ENCODE results near the gene KBTBD4.
"Not testable (repeated sequence)": the region's sequence is repeated elsewhere in the genome, so short reads cannot be mapped to it uniquely, and the experiment has no call there.

The KBTBD4 gene

DNA sequence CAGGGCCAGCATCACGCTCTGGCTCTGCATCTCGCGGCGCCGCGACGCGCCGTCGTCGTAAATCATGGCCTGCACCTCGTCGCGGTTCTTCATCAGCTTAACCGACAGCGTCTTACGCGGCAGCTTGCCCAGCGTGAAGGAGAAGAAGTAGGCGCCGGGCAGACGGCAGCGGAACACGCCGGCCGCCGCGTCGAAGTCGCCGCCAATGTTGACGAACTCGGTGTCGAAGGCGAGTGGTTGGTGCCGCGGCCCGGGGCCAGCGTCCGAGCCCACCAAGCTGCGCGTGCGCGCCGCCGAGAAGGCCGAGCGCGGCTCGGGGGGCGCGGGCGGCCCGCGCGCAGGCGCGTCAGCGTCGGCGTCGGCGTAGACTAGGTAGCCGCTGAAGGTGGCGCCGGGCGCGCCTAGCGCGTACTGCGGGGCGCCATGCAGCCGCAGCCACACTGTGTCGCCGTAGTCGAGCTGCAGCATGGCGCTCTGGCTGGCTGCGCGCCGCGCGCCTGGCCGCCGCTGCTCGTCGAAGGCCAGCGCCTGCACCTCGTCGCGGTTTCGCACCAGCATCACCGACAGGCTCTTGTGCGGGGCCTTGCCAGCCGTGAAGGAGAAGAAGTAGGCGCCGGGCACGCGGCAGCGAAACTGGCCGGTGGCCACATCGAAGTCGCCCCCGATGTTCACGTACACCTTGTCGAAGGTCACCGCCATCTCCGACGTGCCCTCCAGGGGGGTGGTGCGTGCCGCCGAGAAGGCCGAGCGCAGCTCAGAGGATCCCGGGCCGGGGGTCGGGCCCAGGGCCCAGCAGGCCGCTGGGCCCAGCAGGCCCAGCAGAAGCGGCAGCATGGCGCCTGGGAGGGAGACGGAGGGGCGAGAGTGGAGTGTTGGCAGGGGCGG is 11.4 kb upstream of the KBTBD4 start:
- DNase-seq, result no peak

GRCh38 chr11:47589584-47589976 is 10.8 kb upstream of the KBTBD4 start:
- DNase-seq, result no peak

- DNase-seq, result no peak
Measured at GRCh38 chr11:47589118-47589517, 10.3 kb upstream of the KBTBD4 start.

DNA sequence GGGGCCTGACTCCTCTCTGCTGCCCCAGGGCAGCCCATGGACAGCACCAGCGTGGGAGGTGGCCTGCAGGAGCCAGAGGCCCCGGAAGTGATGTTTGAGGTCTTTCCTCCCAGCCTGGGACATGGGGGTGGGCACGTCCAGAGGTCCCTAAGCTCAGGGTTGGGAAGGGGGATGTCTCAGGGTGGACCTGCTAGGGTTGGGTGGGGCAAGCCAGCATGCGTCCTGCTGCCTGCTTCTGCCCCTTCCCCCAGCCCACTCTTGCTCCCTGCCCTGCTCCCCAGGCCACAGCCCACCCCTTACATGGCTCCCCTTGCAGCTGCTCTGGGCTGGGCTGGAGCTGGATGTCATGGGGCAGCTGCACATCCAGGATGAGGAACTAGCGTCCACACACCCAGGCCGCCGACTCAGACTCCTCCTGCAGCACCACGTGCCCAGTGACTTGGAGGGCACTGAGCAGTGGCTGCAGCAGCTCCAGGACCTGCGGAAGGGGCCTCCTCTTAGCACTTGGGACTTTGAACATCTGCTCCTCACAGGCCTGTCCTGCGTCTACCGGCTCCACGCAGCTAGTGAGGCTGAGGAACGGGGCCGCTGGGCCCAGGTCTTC is 9.1 kb upstream of the KBTBD4 start:
- no peak for DNase-seq

DNA sequence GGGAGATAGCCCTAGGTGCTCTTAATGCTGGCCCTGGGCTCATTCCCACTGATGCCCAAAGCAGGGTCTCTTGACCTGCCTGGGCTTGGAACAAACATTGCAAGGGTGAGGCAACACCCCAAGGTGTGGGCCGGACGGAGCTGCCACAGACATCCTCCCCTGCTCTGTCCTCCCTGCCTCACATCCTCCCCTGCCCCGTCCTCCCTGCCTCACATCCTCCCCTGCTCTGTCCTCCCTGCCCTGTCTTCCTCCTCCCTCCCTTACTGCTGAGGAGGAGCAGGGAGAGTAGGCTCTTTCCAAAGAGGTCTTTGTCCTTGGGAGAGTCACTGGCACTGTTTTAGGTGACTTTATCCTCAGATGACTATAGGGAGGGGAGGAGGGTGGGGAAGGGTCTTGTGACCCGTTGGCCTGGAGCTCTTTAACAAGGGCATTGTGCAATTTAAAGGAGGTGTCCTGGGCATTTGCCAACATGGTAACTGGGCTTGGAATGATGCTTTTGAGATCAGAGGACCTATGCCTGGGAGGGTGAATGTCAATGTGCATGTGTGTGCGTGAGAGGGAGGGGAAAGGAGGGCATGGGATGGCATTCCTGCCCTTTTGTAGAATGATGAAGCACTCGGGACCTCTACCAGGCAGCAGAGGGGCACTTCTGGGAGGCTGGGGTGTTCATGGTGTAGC is 8.4 kb upstream of the KBTBD4 start:
- DNase-seq, result no peak

GRCh38 chr11:47586098-47586855 is 7.5 kb upstream of the KBTBD4 start, which contains the start of gene FAM180B:
Gene FAM180B, plus strand, starts transcription at chr11:47586678. Its CDS starts 91 bp downstream, at chr11:47586769.
- DNase-seq, result no peak

DNA sequence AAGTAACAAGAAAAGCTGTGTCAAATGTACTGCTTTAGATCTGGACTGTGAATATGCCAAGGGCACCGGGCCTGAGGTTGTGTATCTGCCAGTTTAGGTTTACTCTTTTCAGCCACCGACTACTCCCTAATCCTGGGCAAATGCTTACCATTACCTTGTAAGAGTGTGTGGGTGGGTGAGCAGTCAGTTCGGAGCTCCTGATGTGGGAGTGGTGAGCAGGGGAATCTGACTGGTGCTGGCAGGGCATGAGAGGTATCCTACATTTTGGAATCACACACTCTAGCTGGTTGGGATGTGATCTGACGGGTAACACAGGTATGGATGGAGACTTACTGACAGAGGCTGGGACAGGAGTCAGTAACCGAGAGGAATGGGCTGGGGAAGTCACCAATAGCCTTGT is 5.1 kb upstream of the KBTBD4 start:
- DNase-seq, result no peak

- DNase-seq, result no peak
Measured at GRCh38 chr11:47577460-47578041, 1.2 kb downstream of the KBTBD4 start.

- no peak for DNase-seq
Measured at GRCh38 chr11:47573321-47573720, 5.4 kb downstream of the KBTBD4 start.

- DNase-seq, result peak; percentile 71
Measured at GRCh38 chr11:47572715-47573255, 6.0 kb downstream of the KBTBD4 start.

DNA sequence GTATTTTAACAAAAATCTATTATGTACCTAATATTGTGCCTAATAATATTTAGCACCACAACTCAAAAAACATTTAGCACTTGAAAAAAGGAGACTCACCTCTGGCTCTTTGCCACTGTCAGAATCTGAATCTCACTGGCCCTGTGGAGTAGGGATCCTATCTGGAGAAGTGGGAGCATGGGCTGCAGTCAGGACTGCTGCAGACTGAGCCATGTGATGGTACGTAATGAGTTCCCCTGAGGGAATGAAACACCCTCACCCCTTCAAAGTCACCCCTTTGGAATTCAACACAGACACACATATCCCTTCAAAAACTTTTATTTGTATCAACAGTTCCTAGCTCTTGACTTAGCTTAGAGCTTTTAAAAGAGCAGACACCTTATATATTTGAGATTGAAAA is 6.9 kb downstream of the KBTBD4 start:
- DNase-seq, result no peak

DNA sequence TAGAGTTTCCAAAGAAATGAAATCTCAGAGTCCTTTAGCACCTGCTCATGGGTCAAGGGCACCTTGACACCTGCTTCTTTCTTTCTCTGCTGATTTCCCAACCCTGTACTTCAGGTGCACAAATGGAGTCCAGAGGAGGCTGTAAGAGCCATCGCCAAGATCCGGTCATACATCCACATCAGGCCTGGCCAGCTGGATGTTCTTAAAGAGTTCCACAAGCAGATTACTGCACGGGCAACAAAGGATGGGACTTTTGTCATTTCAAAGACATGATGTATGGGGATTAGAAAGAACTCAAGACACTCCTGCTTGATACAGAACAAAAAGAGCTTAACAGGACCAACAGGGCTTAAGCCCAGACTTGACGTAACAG is 7.4 kb downstream of the KBTBD4 start:
- DNase-seq, result no peak

GRCh38 chr11:47570651-47571356 is 8.0 kb downstream of the KBTBD4 start:
- DNase-seq, result no peak

DNA sequence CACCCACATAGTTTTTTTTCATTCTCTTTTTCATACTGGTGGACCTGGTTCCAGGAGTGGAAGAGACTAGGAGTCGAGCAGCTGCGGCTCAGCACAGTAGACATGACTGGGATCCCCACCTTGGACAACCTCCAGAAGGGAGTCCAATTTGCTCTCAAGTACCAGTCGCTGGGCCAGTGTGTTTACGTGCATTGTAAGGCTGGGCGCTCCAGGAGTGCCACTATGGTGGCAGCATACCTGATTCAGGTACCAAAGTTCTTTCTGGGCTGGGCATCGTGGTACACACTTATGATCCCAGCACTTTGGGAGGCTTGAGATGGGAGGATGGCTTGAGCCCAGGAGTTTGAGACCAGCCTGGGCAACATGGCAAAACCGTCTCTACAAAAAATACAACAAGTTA is 9.1 kb downstream of the KBTBD4 start:
- no peak for DNase-seq

DNA sequence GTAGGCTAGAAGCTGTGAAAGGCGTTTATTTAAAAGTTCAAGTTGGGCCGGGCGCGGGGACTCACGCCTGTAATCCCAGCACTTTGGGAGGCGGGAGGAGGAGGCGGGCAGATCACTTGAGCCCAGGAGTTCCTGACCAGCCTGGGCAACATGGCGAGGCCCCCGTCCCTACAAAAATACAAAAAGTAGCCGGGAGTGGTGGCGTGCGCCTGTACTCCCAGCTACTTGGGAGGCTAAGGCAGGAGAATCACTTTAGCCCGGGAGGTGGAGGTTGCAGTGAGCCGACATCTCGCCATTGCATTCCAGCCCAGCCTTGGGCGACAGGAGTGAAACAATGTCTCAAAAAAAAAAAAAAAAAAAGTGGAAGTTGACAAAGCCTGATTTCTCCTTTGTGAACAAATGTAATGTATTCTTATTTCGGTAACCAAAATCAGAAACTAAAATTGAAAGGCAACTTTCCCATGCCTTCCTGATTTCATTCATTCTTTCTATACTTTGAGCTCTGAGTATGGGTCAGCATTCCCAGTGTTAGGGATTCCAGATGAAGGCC is 12.5 kb downstream of the KBTBD4 start:
- DNase-seq, result no peak

- peak; percentile 56 for DNase-seq
Measured at GRCh38 chr11:47565340-47566148, 13.2 kb downstream of the KBTBD4 start, which contains the start of gene PTPMT1. Gene PTPMT1, plus strand, starts transcription at chr11:47565599. Its CDS starts 24 bp downstream, at chr11:47565623.

DNA sequence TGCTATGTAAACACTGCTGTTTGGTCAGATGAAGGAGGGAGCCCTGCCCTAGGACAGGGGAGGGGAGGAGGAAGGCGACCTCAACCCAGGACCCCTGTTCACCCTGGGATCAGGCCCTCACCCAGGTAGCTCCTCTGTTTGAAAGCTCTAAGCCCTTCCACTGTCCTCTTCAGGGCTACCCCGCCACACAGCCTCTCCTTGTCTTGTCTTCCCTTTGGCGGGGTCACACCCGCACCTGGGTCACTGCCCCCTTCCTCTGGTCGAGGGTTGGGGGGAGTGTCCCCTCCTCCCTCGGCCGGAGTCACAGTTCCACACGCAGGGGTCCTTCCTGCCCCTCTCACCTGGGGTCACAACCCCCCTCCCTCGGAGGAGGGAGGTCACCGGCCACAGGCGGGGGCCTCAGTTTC is 13.8 kb downstream of the KBTBD4 start:
- DNase-seq, result no peak

DNA sequence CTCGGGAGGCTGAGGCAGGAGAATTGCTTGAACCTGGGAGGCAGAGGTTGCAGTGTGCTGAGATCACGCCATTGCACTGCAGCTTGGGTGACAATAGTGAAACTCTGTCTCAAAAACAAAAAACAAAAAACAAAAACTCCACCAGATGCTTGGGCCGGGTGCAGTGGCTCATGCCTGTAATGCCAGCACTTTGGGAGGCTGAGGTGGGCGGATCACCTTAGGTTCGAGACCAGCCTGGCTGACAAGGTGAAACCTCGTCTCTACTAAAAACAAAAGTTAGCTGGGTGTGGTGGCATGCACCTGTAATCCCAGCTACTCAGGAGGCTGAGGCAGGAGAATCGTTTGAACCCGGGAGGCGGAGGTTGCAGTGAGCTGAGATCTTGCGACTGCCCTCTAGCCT is 14.4 kb downstream of the KBTBD4 start:
- not testable (repeated sequence) for DNase-seq

DNA sequence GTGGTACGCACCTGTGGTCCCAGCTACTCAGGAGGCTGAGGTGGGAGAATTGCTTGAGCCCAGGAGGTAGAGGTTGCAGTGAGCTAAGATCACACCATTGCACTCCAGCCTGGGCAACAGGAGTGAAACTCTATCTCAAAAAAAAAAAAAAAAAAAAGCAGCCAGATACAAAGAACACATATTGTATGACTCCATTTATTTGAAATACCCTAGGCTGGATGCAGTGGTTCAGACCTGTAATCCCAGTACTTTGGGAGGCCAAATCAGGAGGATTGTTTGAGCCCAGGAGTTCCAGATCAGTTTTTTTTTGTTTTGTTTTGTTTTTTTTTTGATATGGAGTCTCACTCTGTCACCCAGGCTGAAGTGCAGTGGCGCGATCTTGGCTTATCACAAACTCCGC is 16.4 kb downstream of the KBTBD4 start:
- DNase-seq, result not testable (repeated sequence)

GRCh38 chr11:47560426-47560825 is 18.3 kb downstream of the KBTBD4 start:
- no peak for DNase-seq

All from NCI-H1092 treated with DMSO at 0.1 percent for 48 hours (cell line).